ENCODE data around the gene GLB1L.

Gene GLB1L

GRCh38 chr2:219252900-219253752 lies 7.9 kb upstream of the GLB1L start, which contains the start of gene TUBA4B:
TSS of gene TUBA4B (plus strand) at chr2:219253243. CDS start at chr2:219253408, 165 bp downstream.
- DNase-seq (ENCODE audit: low read depth in 2 of 2) = peak; percentile 26 to 41
- H3K4me3 ChIP-seq (replicated peaks in 1 of 2; ENCODE audit: low read depth in 2 of 2, low read length in 2 of 2) = peak within 1 kb of the TSS; percentile 62 to 76
- TF ChIP-seq CTCF (IDR thresholded peaks at IDR 0.05; ENCODE audit: low read depth, low read length) = no peak

GRCh38 chr2:219252570-219252899 lies 7.3 kb upstream of the GLB1L start:
- DNase-seq (ENCODE audit: low read depth in 2 of 2) = no peak
- peak overlapping the region; percentile 62 to 76 for H3K4me3 ChIP-seq (replicated peaks in 1 of 2; ENCODE audit: low read depth in 2 of 2, low read length in 2 of 2)
- no peak for TF ChIP-seq CTCF (IDR thresholded peaks at IDR 0.05; ENCODE audit: low read depth, low read length)

GRCh38 chr2:219252084-219252483 lies 6.8 kb upstream of the GLB1L start:
- DNase-seq (ENCODE audit: low read depth in 2 of 2) = no peak
- no peak for TF ChIP-seq CTCF (IDR thresholded peaks at IDR 0.05; ENCODE audit: low read depth, low read length)

GRCh38 chr2:219251656-219252055 lies 6.4 kb upstream of the GLB1L start:
- DNase-seq (ENCODE audit: low read depth in 2 of 2) = peak in 1 of 2 donors; percentile 22
- TF ChIP-seq CTCF (IDR thresholded peaks at IDR 0.05; ENCODE audit: low read depth, low read length) = no peak
- H3K4me3 ChIP-seq (replicated peaks in 1 of 2; ENCODE audit: low read depth in 2 of 2, low read length in 2 of 2) = no peak overlapping the region

More at GRCh38 chr2:219252084-219252483, 6.8 kb upstream of the GLB1L start:
- no peak overlapping the region for H3K4me3 ChIP-seq (replicated peaks in 1 of 2; ENCODE audit: low read depth in 2 of 2, low read length in 2 of 2)

GRCh38 chr2:219250049-219250781 lies 5.0 kb upstream of the GLB1L start:
- DNase-seq (ENCODE audit: low read depth in 2 of 2) = peak in 1 of 2 donors; percentile 19
- no peak overlapping the region for H3K4me3 ChIP-seq (replicated peaks in 1 of 2; ENCODE audit: low read depth in 2 of 2, low read length in 2 of 2)
- no peak for TF ChIP-seq CTCF (IDR thresholded peaks at IDR 0.05; ENCODE audit: low read depth, low read length)

- H3K4me3 ChIP-seq (replicated peaks in 1 of 2; ENCODE audit: low read depth in 2 of 2, low read length in 2 of 2) = no peak overlapping the region
- TF ChIP-seq CTCF (IDR thresholded peaks at IDR 0.05; ENCODE audit: low read depth, low read length) = no peak
- DNase-seq (ENCODE audit: low read depth in 2 of 2) = peak; percentile 89 to 96
Measured at GRCh38 chr2:219249203-219249980, 4.1 kb upstream of the GLB1L start.
